ENCODE data around the gene THBS3. TPM values are rescaled to one million over a fixed set of nuclear protein-coding genes. Genes with fewer than 3 reads are reported as not detected.

Gene THBS3
- polyA plus RNA-seq, 1 donor from 2014 or later: 1.4 TPM

GRCh38 chr1:155182052-155182550 is 25.6 kb downstream of the THBS3 start:
- no peaks in the 10 kb centered on the region for H3K9me3 Mint-ChIP-seq
- no peaks in the 10 kb centered on the region for H3K27me3 Mint-ChIP-seq
- peaks cover 10 to 17% (median 12%) of the 10 kb centered on the region in 3 donors for H3K4me1 Mint-ChIP-seq
- no peaks in the 10 kb centered on the region for H3K36me3 Mint-ChIP-seq
- no peak overlapping the region for H3K4me3 Mint-ChIP-seq
- no peak overlapping the region for H3K27ac Mint-ChIP-seq

- no peak overlapping the region for H3K4me3 Mint-ChIP-seq
- no peaks in the 10 kb centered on the region for H3K27me3 Mint-ChIP-seq
- no peaks in the 10 kb centered on the region for H3K9me3 Mint-ChIP-seq
- no peak overlapping the region for H3K27ac Mint-ChIP-seq
- no peaks in the 10 kb centered on the region for H3K36me3 Mint-ChIP-seq
- peaks cover 12 to 16% (median 14%) of the 10 kb centered on the region in 3 donors for H3K4me1 Mint-ChIP-seq
Observed at GRCh38 chr1:155181371-155182051, 26.2 kb downstream of the THBS3 start.

DNA sequence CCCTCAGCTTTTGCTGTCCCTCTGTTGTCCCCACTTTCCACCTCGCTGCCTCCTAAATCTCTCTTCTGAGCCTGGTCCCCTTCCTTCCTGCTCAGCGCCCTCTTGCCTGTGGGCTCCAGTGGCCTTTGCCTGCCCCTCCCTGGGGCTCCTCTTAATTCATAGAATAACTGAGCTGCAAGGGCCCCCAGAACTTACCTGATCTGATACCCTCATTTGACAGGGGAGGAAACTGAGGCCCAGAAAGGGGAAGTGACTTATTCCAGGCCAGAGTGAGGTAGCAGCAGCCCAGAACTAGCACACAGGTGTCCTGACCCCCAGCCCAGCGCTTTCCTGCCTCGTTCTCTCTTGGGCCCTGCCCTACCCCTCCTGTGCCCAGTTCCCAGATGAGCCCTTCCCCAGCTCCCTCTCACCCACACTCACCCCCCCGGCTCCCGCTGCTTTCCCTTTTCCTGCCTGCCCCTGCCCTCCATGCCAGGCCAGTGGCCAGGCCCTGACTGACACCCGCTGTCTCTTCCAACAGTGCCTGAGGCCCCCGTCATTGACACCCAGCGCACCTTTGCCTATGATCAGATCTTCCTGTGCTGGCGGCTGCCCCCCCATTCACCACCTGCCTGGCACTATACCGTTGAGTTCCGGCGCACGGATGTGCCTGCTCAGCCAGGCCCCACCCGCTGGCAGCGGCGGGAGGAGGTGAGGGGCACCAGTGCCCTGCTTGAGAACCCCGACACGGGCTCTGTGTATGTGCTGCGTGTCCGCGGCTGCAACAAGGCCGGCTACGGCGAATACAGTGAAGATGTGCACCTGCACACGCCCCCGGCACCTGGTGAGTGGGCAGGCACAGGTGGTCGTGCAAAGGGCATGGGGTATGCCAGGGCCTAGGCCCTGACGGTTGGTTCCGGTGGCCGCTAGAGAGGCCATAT is 28.3 kb downstream of the THBS3 start:
- no peaks in the 10 kb centered on the region for H3K9me3 Mint-ChIP-seq
- H3K4me1 Mint-ChIP-seq: peaks cover 6 to 12% (median 8%) of the 10 kb centered on the region in 3 donors
- H3K27me3 Mint-ChIP-seq: no peaks in the 10 kb centered on the region
- H3K4me3 Mint-ChIP-seq: no peak overlapping the region
- H3K27ac Mint-ChIP-seq: no peak overlapping the region
- H3K36me3 Mint-ChIP-seq: no peaks in the 10 kb centered on the region

DNA sequence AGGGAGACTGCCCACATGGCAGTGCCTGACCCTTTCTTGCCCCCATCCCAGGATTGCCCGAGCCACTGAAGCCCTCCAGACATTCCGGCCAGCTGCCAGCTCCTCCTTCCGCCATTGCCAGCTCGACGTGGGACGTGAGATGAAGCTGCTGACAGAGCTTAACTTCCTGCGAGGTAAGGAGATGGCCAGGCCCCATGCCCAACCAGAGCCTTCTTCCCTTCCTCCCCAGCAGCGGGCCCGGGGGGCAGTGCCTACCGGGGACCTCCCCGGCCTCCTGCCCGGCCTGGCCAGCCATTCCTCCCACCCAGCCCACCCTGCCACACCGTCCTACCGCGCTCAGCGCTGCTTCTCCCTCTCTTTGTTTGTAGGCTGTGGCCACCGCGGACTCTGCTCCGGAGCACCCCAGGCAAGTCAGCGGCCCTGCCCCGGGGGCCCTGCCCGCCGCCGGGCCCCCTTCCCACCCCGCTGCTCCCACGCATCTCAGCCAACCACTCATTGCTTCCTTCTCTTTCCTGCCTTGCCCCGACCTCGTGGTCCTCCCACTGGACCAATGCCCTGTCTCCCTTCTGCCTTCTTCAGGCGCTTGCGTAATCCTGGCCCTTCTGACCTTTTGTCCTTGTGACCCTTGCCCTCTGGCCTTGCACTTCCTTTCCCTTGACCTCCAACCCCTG is 29.1 kb downstream of the THBS3 start:
- Mint-ChIP-seq H3K27me3 (no peaks in the 10 kb centered on the region), H3K27ac (no peak overlapping the region), H3K4me3 (no peak overlapping the region)

GRCh38 chr1:155177918-155178281 is 29.8 kb downstream of the THBS3 start:
- no peak overlapping the region for H3K4me3 Mint-ChIP-seq
- H3K27me3 Mint-ChIP-seq: peaks cover 3% of the 10 kb centered on the region
- H3K27ac Mint-ChIP-seq: no peak overlapping the region
- no peaks in the 10 kb centered on the region for H3K9me3 Mint-ChIP-seq
- H3K4me1 Mint-ChIP-seq: peaks cover 11 to 19% (median 11%) of the 10 kb centered on the region in 3 donors
- no peaks in the 10 kb centered on the region for H3K36me3 Mint-ChIP-seq

More for the DNA sequence above, 29.1 kb downstream of the THBS3 start:
- Mint-ChIP-seq H3K4me1 (peaks cover 6 to 15% (median 7%) of the 10 kb centered on the region in 3 donors), H3K9me3 (no peaks in the 10 kb centered on the region), H3K36me3 (no peaks in the 10 kb centered on the region)

- Mint-ChIP-seq H3K27ac (peak overlapping the region in 1 of 3 donors; percentile 80), H3K4me3 (no peak overlapping the region)
Observed at GRCh38 chr1:155177192-155177917, 30.3 kb downstream of the THBS3 start.

GRCh38 chr1:155176544-155177071 is 31.1 kb downstream of the THBS3 start:
- peaks cover 20 to 26% (median 21%) of the 10 kb centered on the region in 3 donors for H3K4me1 Mint-ChIP-seq
- no peaks in the 10 kb centered on the region for H3K9me3 Mint-ChIP-seq
- H3K27me3 Mint-ChIP-seq: peaks cover 3% of the 10 kb centered on the region
- H3K36me3 Mint-ChIP-seq: no peaks in the 10 kb centered on the region
- peak overlapping the region in 1 of 3 donors; percentile 80 for H3K27ac Mint-ChIP-seq
- peak overlapping the region in 3 of 4 donors; percentile 13 to 87 (median 77) for H3K4me3 Mint-ChIP-seq

More at GRCh38 chr1:155177192-155177917, 30.3 kb downstream of the THBS3 start:
- Mint-ChIP-seq H3K27me3 (peaks cover 3% of the 10 kb centered on the region), H3K4me1 (peaks cover 13 to 20% (median 14%) of the 10 kb centered on the region in 3 donors), H3K36me3 (no peaks in the 10 kb centered on the region), H3K9me3 (no peaks in the 10 kb centered on the region)

DNA sequence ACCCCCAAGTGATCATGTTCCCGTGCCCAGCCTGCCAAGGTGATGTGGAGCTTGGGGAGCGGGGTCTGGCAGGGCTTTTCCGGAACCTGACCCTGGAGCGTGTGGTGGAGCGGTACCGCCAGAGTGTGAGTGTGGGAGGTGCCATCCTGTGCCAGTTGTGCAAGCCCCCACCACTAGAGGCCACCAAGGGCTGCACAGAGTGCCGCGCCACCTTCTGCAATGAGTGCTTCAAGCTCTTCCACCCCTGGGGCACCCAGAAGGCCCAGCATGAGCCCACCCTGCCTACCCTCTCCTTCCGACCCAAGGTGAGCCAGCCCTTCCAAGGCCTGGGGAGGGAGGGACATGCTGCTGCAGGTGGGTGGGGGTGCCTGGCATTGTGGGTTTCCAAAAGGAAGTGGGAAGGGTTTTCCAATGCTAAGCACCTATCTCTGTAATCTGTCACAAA is 31.7 kb downstream of the THBS3 start:
- H3K4me3 Mint-ChIP-seq: peak overlapping the region in 3 of 4 donors; percentile 43 to 77 (median 74)
- peak overlapping the region in 1 of 3 donors; percentile 80 for H3K27ac Mint-ChIP-seq

GRCh38 chr1:155175281-155175926 is 32.3 kb downstream of the THBS3 start:
- H3K4me3 Mint-ChIP-seq: peak overlapping the region in 3 of 4 donors; percentile 12 to 49 (median 43)
- H3K4me1 Mint-ChIP-seq: peaks cover 20 to 26% (median 23%) of the 10 kb centered on the region in 3 donors
- H3K27me3 Mint-ChIP-seq: peaks cover 3% of the 10 kb centered on the region
- no peak overlapping the region for H3K27ac Mint-ChIP-seq
- H3K36me3 Mint-ChIP-seq: no peaks in the 10 kb centered on the region
- H3K9me3 Mint-ChIP-seq: no peaks in the 10 kb centered on the region

More for the DNA sequence above, 31.7 kb downstream of the THBS3 start:
- Mint-ChIP-seq H3K36me3 (no peaks in the 10 kb centered on the region), H3K9me3 (no peaks in the 10 kb centered on the region), H3K4me1 (peaks cover 20 to 26% (median 22%) of the 10 kb centered on the region in 3 donors), H3K27me3 (peaks cover 3% of the 10 kb centered on the region)

GRCh38 chr1:155174324-155175280 is 33.1 kb downstream of the THBS3 start:
- Mint-ChIP-seq H3K4me1 (peaks cover 21 to 27% (median 25%) of the 10 kb centered on the region in 3 donors), H3K27me3 (peaks cover 3% of the 10 kb centered on the region), H3K36me3 (no peaks in the 10 kb centered on the region), H3K9me3 (no peaks in the 10 kb centered on the region), H3K27ac (peak overlapping the region in 1 of 3 donors; percentile 90), H3K4me3 (peak overlapping the region; percentile 94 to 100 (median 98))

DNA sequence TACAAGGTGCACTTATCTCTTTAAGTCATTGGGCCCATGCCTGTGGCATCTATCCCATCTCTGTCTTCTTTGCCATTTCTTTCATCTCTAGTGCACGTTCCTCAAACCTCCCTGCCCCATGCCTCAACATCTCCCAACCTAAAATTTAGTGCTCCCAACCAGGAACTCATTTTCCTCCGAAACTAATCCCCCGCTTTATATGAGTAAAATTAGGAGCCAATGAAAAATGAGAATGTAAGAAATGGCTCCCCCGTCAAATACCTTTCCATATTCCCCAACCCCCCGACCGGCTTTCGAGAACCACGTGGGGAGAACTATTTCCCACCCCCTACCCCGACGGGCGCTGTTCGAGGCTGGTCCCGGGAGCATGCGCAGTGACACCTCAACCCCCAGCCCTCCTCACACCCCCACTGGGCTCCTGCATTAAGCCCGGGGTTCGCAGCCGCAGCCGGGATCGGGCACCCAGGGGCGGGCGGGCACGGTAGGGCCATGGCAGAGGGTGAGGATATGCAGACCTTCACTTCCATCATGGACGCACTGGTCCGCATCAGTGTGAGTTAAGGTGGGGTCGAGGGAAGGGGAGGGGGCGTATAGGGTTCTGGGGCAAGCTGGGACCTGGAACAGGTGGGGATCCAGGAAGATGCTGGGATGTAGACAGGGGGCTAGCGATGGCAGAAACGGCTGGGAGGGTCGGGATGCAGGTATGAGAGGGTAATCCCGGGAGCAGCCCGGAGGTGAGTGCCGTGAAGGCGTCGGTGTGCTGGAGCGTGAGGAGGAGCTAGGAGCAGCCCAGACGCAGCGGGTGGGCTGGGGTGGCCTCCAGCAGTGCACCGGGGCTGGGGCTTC is 34.0 kb downstream of the THBS3 start, which contains the start of gene TRIM46:
TSS of gene TRIM46 (plus strand) at position 372 of the 846 bp plus-strand sequence. CDS start at position 490, 118 bp downstream.
- H3K27ac Mint-ChIP-seq: peak within 1 kb of the TSS; percentile 90 to 99 (median 99)
- peaks cover 25 to 30% (median 29%) of the 10 kb centered on the region in 3 donors for H3K4me1 Mint-ChIP-seq
- H3K4me3 Mint-ChIP-seq: peak within 1 kb of the TSS; percentile 94 to 100 (median 98)
- H3K36me3 Mint-ChIP-seq: no peaks in the 10 kb centered on the region
- peaks cover 3% of the 10 kb centered on the region for H3K27me3 Mint-ChIP-seq
- H3K9me3 Mint-ChIP-seq: no peaks in the 10 kb centered on the region

Data from IgD-negative memory B cell (primary cell).